GM12865 (cell line): ENCODE data around the gene SSR4.
"Not testable (repeated sequence)": the region's sequence is repeated elsewhere in the genome, so short reads cannot be mapped to it uniquely, and the experiment has no call there.

ENCODE experiments used
- DNase-seq: peaks from one replicate; pipeline ENCODE4 v3.0.0; 2010; ENCODE audit warnings: low read depth
- H3K4me3 ChIP-seq: 2 replicates; pipeline ENCODE4 v1.5.1; 2011; ENCODE audit warnings: mild to moderate bottlenecking, low read depth, low read length, control low read depth
- TF ChIP-seq, protein P1 (sequence below): IDR thresholded peaks from 2 replicates; pipeline ENCODE4 v1.5.1; 2011; ENCODE audit warnings: low read length, control low read depth, low read depth, inconsistent platforms; ENCODE audit not compliant: insufficient read depth; ENCODE audit errors: missing control alignments

The SSR4 gene

GRCh38 chrX:153806999-153807575, 12.6 kb downstream of the SSR4 start:
- TF ChIP-seq, protein P1, sequence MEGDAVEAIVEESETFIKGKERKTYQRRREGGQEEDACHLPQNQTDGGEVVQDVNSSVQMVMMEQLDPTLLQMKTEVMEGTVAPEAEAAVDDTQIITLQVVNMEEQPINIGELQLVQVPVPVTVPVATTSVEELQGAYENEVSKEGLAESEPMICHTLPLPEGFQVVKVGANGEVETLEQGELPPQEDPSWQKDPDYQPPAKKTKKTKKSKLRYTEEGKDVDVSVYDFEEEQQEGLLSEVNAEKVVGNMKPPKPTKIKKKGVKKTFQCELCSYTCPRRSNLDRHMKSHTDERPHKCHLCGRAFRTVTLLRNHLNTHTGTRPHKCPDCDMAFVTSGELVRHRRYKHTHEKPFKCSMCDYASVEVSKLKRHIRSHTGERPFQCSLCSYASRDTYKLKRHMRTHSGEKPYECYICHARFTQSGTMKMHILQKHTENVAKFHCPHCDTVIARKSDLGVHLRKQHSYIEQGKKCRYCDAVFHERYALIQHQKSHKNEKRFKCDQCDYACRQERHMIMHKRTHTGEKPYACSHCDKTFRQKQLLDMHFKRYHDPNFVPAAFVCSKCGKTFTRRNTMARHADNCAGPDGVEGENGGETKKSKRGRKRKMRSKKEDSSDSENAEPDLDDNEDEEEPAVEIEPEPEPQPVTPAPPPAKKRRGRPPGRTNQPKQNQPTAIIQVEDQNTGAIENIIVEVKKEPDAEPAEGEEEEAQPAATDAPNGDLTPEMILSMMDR = no peak
- DNase-seq = no peak
- no peak overlapping the region for H3K4me3 ChIP-seq

- no peak for DNase-seq
- H3K4me3 ChIP-seq = no peak overlapping the region
- TF ChIP-seq, protein P1 = no peak
Observed at GRCh38 chrX:153807976-153808375, 13.5 kb downstream of the SSR4 start.

DNA sequence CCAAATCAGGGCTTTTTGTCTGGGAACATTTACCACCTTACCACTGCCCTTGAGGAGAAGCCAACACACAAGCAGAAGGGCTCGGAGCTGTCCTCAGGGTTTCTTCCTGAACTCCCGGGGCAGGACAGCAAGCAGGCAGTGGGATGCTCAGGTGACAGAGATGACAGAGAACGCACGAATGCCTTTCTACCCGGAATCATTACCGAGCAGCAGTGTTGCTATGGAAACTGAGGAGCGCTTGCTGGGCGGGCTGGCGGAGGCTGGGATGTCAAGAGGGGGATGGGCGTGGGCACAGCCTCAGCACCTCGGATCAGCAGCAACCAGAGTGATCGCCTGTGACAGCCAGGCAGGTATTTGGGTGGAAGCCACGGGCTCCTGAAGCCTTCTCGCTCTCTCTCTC, 17.8 kb downstream of the SSR4 start:
- TF ChIP-seq, protein P1 = no peak
- DNase-seq = no peak

DNA sequence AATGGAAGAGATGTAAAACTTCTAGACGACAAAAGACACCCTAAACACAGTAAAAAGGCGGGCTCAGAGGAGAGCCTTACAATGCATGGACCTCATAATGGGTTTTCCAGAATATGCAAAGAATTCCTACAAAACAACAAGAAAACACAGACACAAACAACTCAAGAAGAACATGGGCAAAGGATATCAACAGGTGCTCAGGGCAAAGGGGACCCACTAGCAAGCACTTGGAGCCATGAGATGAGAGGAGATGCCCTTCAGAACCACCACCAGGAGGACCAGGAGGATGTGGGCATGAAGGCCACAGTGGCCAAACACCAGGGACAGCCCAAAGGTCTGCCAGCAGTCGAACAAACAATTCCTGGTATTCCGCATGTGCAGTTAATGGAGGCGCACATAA, 18.7 kb downstream of the SSR4 start:
- H3K4me3 ChIP-seq = no peak overlapping the region
- TF ChIP-seq, protein P1 = no peak
- no peak for DNase-seq

More for the DNA sequence above, 17.8 kb downstream of the SSR4 start:
- H3K4me3 ChIP-seq = no peak overlapping the region

DNA sequence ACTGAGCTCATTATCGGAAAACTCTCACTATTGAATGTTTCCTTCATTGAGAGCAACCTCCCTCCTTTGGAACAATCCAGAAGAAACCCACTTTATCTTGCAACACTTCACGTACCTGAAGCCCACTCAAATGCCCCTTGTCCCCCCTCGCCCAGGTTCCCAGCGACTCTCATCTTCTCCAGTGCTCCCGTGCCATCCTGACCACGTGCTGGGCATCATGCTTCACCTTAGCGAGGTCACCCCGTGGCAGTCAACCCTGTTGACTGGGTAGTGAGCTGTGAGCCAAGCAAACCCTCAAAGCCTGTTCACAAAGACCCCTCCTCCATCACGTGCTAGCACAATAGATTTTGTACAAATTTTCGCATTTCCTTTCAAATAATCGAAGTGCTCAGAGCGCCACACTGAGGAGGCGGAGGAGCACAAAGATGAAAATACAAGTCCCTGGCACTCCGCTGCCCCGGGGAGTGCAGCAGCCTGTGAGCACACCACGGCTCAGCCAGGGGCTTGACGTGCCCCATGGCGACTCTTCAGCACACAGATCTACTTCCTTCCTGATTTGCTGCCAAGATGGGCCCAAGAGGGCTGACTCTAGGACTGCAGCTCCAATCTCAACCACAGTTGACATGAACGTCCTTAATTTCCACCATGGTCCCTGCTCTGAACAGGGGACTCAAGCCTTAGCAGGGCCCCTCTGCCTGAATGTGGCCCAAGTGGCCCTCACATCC, 20.3 kb downstream of the SSR4 start:
- DNase-seq = no peak
- TF ChIP-seq, protein P1 = no peak
- H3K4me3 ChIP-seq = no peak overlapping the region

DNA sequence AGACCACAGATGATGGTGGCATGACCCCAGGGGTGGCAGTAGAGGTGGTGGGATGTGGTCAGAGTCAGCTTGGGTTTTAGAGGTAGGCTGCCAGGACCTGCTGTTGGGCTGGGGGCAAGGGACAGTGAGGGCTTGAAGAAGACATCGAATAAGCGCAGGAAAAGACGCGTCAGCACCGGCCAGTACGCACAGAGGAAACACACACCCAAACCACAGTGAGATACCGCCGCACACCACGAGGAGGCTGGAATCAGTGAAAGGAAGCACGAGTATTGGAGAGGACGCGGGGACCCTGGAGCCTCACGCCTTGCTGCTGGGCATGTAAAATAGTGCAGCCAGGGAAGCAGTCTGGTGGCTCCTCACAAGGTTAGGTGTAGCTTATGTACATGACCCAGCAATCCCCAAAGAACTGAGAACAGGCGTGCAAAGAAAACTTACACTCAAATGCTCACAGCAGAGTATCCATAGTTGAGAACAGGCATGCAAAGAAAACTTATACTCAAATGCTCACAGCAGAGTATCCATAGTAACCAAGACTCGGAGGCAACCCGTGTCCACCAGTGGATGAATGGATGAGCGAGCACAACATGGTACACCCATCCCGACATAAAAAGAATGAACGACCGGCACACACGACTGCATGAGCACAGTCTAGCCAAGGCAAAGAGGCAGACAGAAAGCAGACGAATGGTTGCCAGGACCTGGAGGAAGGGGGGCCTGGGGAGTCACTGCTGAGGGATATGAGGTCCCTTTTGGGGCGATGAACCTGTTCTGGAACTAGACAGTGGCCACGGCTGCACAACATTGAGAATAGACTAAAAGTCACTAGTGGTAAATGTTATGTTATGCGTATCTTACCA, 22.6 kb downstream of the SSR4 start:
- no peak for DNase-seq
- TF ChIP-seq, protein P1 = no peak
- H3K4me3 ChIP-seq = no peak overlapping the region

DNA sequence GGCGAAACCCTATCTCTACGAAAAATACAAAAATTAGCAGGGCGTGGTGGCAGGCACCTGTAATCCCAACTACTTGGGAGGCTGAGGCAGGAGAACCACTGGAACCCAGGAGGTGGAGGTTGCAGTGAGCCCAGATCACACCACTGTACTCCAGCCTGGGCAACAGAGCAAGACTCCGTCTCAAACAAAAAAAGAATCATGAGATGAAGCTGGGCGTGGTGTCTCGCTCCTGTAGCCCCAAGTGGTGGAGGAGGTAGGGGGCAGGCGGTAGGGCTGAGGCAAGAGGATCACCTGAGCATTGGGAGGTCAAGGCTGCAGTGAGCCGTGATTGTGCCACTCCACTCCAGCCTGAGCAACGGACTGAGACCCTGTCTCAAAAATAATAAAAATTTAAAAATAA, 23.6 kb downstream of the SSR4 start:
- DNase-seq, H3K4me3 ChIP-seq: not testable (repeated sequence)
